Activated CD4-positive, alpha-beta T cell treated with anti-CD3 and anti-CD28 coated beads, Interleukin-2, amount 10 ng/mL, durations not matched to agents 24 days and 14 days (primary cell): ENCODE results near the gene MIB1. TPM values are rescaled to one million over a fixed set of nuclear protein-coding genes. Genes with fewer than 3 reads are reported as not detected.

ENCODE experiments used
- DNase-seq: peaks from one replicate; pipeline ENCODE4 v3.0.0; 2022
- H3K27ac Mint-ChIP-seq: one replicate; pipeline ENCODE4 v1.8.0; 2022; ENCODE audit warnings: mild to moderate bottlenecking, mixed read lengths
- H3K27me3 Mint-ChIP-seq: one replicate; pipeline ENCODE4 v1.8.0; 2022; ENCODE audit warnings: mixed read lengths
- H3K36me3 Mint-ChIP-seq: one replicate; pipeline ENCODE4 v1.8.0; 2022; ENCODE audit warnings: low read depth, mild to moderate bottlenecking, mixed read lengths
- H3K4me1 Mint-ChIP-seq: one replicate; pipeline ENCODE4 v1.8.0; 2021; ENCODE audit warnings: mixed read lengths
- H3K4me3 Mint-ChIP-seq: one replicate; pipeline ENCODE4 v1.8.0; 2022; ENCODE audit warnings: mild to moderate bottlenecking, moderate library complexity, mixed read lengths
- H3K9me3 Mint-ChIP-seq: one replicate; pipeline ENCODE4 v1.8.0; 2021; ENCODE audit warnings: mixed read lengths
- intact Hi-C: fragments of 100-400 bp; cut with micrococcal nuclease; formaldehyde crosslinking; loops from one replicate; pipeline ENCODE4 v1.15.1; 2023
- total RNA-seq: library from RNA; stranded (reverse); gene quantifications from 2 replicates; pipeline ENCODE4 v1.2.3, GENCODE V29; 2022

Gene MIB1
- total RNA-seq, 1 donor from 2014 or later = 36.7 TPM

- intact Hi-C loops = no loop called here
- Mint-ChIP-seq H3K4me3 (no peak overlapping the region), H3K9me3 (peaks cover 17% of the 10 kb centered on the region), H3K36me3 (peaks cover 49% of the 10 kb centered on the region), H3K27me3 (no peaks in the 10 kb centered on the region), H3K27ac (no peak overlapping the region), H3K4me1 (peaks cover 4% of the 10 kb centered on the region)
- DNase-seq = no peak
Observed at GRCh38 chr18:21808185-21808584, 67.6 kb downstream of the MIB1 start.

DNA sequence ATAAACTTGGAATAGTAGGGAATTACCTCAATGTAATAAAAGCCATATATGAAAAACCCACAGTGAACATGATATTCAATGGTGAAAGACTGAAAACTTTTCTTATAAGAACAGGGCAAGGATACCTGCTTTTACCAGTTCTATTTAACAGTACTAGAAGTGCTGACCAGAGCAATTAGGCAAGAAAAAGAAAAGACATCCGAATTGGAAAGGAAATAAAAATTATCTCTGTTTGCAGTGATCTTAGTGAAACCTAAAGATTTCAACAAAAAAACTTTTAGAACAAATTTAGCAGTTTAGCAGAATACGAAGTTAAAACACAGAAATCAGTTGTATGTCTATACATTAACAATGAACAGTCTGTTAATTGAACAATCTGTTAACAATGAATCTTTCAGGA lies 69.1 kb downstream of the MIB1 start:
- Mint-ChIP-seq H3K9me3 (peaks cover 17% of the 10 kb centered on the region), H3K36me3 (peaks cover 40% of the 10 kb centered on the region), H3K27ac (no peak overlapping the region), H3K4me3 (no peak overlapping the region), H3K27me3 (no peaks in the 10 kb centered on the region), H3K4me1 (peaks cover 4% of the 10 kb centered on the region)
- no peak for DNase-seq
- intact Hi-C loops = no loop called here

GRCh38 chr18:21815101-21815500 lies 74.5 kb downstream of the MIB1 start:
- H3K27ac Mint-ChIP-seq = no peak overlapping the region
- peaks cover 28% of the 10 kb centered on the region for H3K36me3 Mint-ChIP-seq

DNA sequence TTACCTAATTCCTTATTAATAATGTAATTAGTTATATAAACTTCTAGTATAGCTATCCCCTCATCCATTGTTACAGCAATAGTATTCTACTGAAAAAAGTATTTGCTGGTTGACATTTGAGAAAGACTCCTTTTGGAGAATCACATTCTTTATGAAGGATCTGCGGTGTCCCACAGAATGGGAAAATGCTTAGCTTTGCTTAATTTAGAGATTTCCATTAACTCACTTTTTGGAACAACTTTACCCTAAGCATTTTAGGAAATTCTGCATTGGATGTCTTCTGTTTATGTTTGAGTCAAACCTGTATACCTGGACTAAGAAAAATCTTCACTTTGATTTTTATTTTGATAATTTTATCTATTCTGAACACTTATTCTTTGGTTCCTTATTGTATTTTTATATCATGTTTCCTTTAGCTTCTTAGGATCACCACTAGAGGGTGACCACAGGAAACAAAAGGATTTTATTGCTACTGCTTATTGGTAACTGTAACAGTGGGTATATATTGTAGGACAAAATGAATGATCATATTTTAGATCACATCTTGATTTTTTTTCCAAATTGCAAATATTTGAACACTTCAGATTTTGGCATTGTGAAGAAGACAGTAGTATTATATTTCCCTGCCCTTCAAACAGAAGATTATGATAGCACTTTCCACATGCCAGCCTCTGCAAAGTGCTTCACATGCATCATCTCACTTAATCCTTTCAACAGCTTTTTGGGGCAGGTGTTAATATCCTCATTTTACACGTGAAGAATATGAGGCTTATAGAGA lies 79.6 kb downstream of the MIB1 start:
- Mint-ChIP-seq H3K27me3 (no peaks in the 10 kb centered on the region), H3K9me3 (no peaks in the 10 kb centered on the region), H3K36me3 (peaks cover 27% of the 10 kb centered on the region), H3K4me3 (no peak overlapping the region), H3K4me1 (no peaks in the 10 kb centered on the region), H3K27ac (no peak overlapping the region)
- DNase-seq = no peak
- intact Hi-C loops = no loop called here

More at GRCh38 chr18:21815101-21815500, 74.5 kb downstream of the MIB1 start:
- H3K4me3 Mint-ChIP-seq = no peak overlapping the region
- H3K27me3 Mint-ChIP-seq = no peaks in the 10 kb centered on the region
- H3K9me3 Mint-ChIP-seq = peaks cover 3% of the 10 kb centered on the region
- no peak for DNase-seq
- peaks cover 4% of the 10 kb centered on the region for H3K4me1 Mint-ChIP-seq
- intact Hi-C loops = no loop called here

DNA sequence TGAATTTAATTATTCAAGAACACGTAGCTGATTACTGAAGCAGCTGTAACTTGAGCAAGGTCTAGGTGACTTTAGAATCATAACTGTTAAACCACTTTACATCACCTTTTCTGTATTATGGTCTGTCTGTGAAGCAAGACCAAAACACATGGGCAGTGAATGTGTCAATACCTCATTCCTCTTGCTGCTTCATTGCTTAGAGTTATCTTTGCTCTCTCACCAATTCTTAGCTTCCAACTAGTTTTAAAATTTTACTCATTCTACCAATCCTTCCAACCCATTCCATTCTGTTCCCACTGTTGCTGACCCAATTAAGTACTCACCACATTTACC lies 80.2 kb downstream of the MIB1 start:
- no peaks in the 10 kb centered on the region for H3K27me3 Mint-ChIP-seq
- no peaks in the 10 kb centered on the region for H3K9me3 Mint-ChIP-seq
- no peaks in the 10 kb centered on the region for H3K4me1 Mint-ChIP-seq
- peaks cover 25% of the 10 kb centered on the region for H3K36me3 Mint-ChIP-seq
- DNase-seq = no peak
- H3K4me3 Mint-ChIP-seq = no peak overlapping the region
- no peak overlapping the region for H3K27ac Mint-ChIP-seq
- intact Hi-C loops = no loop called here

- Mint-ChIP-seq H3K36me3 (peaks cover 14% of the 10 kb centered on the region), H3K27me3 (no peaks in the 10 kb centered on the region), H3K4me1 (no peaks in the 10 kb centered on the region), H3K9me3 (no peaks in the 10 kb centered on the region), H3K27ac (no peak overlapping the region), H3K4me3 (no peak overlapping the region)
- no peak for DNase-seq
- intact Hi-C loops = no loop called here
Observed at GRCh38 chr18:21823848-21824247, 83.3 kb downstream of the MIB1 start.

DNA sequence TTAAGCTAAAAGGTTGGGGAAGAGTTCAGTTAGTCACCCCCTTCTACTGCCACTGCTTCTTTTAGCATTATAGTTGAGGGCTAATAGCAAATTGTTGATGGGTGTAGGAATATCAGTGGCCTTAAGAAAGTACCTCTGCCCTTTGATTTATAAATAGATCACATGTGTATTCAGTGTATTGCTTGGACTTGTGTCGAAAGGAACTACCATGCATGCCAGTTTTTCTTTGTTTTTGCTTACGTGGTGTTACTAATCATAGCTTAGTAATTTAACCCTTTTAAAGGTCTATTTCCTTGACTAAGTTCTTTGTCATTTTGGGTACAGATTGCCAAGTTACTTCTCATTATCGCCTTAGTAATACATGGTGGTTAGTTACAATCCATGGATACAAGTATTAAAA lies 85.6 kb downstream of the MIB1 start:
- H3K36me3 Mint-ChIP-seq = peaks cover 7% of the 10 kb centered on the region
- H3K27ac Mint-ChIP-seq = no peak overlapping the region
- no peak for DNase-seq
- no peaks in the 10 kb centered on the region for H3K27me3 Mint-ChIP-seq
- H3K4me3 Mint-ChIP-seq = no peak overlapping the region
- H3K9me3 Mint-ChIP-seq = no peaks in the 10 kb centered on the region
- H3K4me1 Mint-ChIP-seq = no peaks in the 10 kb centered on the region
- intact Hi-C loops = no loop called here

- intact Hi-C loops = no loop called here
- H3K36me3 Mint-ChIP-seq = peaks cover 4% of the 10 kb centered on the region
- no peaks in the 10 kb centered on the region for H3K9me3 Mint-ChIP-seq
- H3K27ac Mint-ChIP-seq = no peak overlapping the region
- no peak overlapping the region for H3K4me3 Mint-ChIP-seq
- no peaks in the 10 kb centered on the region for H3K4me1 Mint-ChIP-seq
- DNase-seq = no peak
- no peaks in the 10 kb centered on the region for H3K27me3 Mint-ChIP-seq
Observed at GRCh38 chr18:21826641-21827302, 86.2 kb downstream of the MIB1 start.

- Mint-ChIP-seq H3K36me3 (peaks cover 2% of the 10 kb centered on the region), H3K4me3 (no peak overlapping the region), H3K4me1 (no peaks in the 10 kb centered on the region), H3K9me3 (no peaks in the 10 kb centered on the region), H3K27me3 (no peaks in the 10 kb centered on the region), H3K27ac (no peak overlapping the region)
- no peak for DNase-seq
- intact Hi-C loops = no loop called here
Observed at GRCh38 chr18:21830532-21830931, 89.9 kb downstream of the MIB1 start.

- intact Hi-C loops = no loop called here
- peaks cover 2% of the 10 kb centered on the region for H3K36me3 Mint-ChIP-seq
Observed at GRCh38 chr18:21831413-21831831, 90.8 kb downstream of the MIB1 start.

GRCh38 chr18:21833604-21834298 lies 93.2 kb downstream of the MIB1 start:
- intact Hi-C loops = no loop called here

More at GRCh38 chr18:21831413-21831831, 90.8 kb downstream of the MIB1 start:
- Mint-ChIP-seq H3K9me3 (no peaks in the 10 kb centered on the region), H3K4me1 (no peaks in the 10 kb centered on the region), H3K27ac (no peak overlapping the region), H3K27me3 (no peaks in the 10 kb centered on the region), H3K4me3 (no peak overlapping the region)
- no peak for DNase-seq

DNA sequence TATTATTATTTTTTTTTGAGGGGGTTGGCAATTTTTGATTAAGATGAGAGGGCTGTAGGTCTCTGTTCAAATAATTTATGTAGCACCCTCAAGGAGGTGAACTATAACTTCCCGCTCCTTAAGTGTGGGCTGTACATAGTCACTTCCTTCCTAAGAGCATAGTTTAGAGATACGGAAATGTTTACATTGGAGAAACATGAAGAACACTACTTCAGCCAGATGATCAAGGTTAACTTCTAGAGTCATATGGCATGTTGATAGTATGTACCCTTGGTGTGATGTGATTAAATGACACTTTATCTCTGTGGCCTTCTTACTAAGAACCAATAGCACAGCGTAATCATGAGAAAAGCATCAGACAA lies 93.7 kb downstream of the MIB1 start:
- peaks cover 6% of the 10 kb centered on the region for H3K36me3 Mint-ChIP-seq
- H3K9me3 Mint-ChIP-seq = no peaks in the 10 kb centered on the region
- H3K4me3 Mint-ChIP-seq = no peak overlapping the region
- no peaks in the 10 kb centered on the region for H3K27me3 Mint-ChIP-seq
- no peak for DNase-seq
- H3K27ac Mint-ChIP-seq = no peak overlapping the region
- no peaks in the 10 kb centered on the region for H3K4me1 Mint-ChIP-seq
- intact Hi-C loops = no loop called here

More at GRCh38 chr18:21833604-21834298, 93.2 kb downstream of the MIB1 start:
- H3K27me3 Mint-ChIP-seq = no peaks in the 10 kb centered on the region
- H3K27ac Mint-ChIP-seq = no peak overlapping the region
- no peak for DNase-seq
- H3K36me3 Mint-ChIP-seq = peaks cover 5% of the 10 kb centered on the region
- H3K9me3 Mint-ChIP-seq = no peaks in the 10 kb centered on the region
- H3K4me1 Mint-ChIP-seq = no peaks in the 10 kb centered on the region
- no peak overlapping the region for H3K4me3 Mint-ChIP-seq

DNA sequence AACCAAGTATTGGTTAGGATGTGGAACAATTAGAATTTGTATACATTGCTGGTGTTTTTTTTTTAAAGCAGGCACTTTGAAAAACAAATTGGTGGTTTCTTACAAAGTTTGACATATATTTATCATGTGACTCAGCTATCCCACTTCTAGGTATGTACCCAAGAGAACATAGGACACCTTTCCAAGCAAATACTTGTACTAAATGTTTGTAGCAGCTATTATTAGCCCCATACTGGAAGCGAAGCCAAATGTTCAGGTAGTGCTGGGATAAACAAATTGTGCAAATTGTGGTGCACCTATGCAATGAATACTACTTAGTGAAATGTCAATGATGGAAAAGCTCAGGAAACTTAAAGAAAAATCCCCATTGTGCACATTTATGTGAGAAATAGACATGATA lies 101.0 kb downstream of the MIB1 start:
- Mint-ChIP-seq H3K9me3 (no peaks in the 10 kb centered on the region), H3K27ac (no peak overlapping the region), H3K4me3 (no peak overlapping the region), H3K4me1 (no peaks in the 10 kb centered on the region), H3K36me3 (peaks cover 33% of the 10 kb centered on the region), H3K27me3 (no peaks in the 10 kb centered on the region)
- intact Hi-C loops = no loop called here
- no peak for DNase-seq

DNA sequence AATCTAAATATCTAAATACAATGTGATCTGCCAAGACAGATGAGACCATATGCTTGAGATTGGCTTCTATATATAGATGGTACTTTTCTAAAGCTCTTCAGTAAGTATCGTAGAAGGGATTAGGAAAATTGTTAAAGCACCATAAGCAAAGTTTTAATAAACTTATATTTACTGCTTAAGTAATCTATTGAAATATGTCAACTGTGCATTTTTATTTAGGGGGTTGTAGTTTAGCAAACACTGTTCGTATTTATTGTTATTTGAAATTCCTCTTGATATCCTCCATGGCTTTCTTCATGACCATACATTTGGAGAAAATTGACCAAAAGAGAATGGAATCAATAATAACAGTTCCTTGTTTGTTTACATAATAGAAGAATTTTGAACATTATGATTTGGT lies 102.7 kb downstream of the MIB1 start:
- Mint-ChIP-seq H3K36me3 (peaks cover 39% of the 10 kb centered on the region), H3K4me3 (no peak overlapping the region), H3K27ac (no peak overlapping the region), H3K9me3 (no peaks in the 10 kb centered on the region), H3K27me3 (no peaks in the 10 kb centered on the region), H3K4me1 (no peaks in the 10 kb centered on the region)
- DNase-seq = no peak
- intact Hi-C loops = no loop called here
